ENCODE results near the gene TMEM134.

DNA sequence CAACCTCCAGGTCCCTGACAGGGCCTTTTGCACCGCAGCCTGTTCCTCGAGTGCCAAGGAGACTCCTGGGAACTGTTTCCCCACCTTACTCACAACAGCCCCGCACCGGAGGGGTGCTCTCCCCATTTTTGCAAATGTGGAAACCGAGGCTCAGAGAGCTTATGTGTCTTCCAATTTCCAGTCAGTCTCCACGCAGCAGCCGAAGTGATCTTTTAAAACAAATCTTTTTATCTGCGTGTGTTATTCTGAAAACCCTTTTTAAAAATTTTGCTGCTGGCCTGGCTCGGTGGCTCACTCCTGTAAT lies 409 bp upstream of the TMEM134 start:
- TF ChIP-seq, protein P1, sequence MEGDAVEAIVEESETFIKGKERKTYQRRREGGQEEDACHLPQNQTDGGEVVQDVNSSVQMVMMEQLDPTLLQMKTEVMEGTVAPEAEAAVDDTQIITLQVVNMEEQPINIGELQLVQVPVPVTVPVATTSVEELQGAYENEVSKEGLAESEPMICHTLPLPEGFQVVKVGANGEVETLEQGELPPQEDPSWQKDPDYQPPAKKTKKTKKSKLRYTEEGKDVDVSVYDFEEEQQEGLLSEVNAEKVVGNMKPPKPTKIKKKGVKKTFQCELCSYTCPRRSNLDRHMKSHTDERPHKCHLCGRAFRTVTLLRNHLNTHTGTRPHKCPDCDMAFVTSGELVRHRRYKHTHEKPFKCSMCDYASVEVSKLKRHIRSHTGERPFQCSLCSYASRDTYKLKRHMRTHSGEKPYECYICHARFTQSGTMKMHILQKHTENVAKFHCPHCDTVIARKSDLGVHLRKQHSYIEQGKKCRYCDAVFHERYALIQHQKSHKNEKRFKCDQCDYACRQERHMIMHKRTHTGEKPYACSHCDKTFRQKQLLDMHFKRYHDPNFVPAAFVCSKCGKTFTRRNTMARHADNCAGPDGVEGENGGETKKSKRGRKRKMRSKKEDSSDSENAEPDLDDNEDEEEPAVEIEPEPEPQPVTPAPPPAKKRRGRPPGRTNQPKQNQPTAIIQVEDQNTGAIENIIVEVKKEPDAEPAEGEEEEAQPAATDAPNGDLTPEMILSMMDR (IDR thresholded peaks at IDR 0.05; ENCODE audit: insufficient read depth, low read depth, low read length): no peak
- TF ChIP-seq EZH2 (IDR thresholded peaks at IDR 0.05; ENCODE audit: insufficient read depth, low read length): no peak
